ENCODE results near the gene MAMLD1.

Gene MAMLD1

GRCh38 chrX:150408007-150408406 lies 44.9 kb downstream of the MAMLD1 start:
- no peak for DNase-seq

DNA sequence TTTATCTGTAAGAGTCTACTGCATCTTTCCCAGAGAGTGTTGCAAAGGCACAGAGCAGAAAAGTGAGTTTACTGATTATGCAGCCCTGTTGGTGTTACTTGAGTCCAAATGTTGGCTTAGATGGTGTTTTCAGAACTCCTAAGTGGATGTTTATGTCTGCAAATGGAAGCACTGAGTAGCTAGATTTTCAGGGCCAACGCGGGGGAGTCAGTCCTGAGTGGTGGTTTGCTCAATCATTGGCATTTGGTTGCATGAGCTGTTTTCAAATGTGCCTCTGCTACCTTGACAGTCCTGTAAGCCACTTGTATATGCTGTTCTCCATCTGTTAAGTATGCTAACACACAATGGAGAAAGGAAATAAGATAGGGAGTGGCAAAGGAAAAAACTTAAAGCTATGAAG lies 45.4 kb downstream of the MAMLD1 start:
- no peak for DNase-seq

GRCh38 chrX:150409486-150409885 lies 46.4 kb downstream of the MAMLD1 start:
- DNase-seq = no peak

GRCh38 chrX:150409964-150410363 lies 46.8 kb downstream of the MAMLD1 start:
- no peak for DNase-seq

DNA sequence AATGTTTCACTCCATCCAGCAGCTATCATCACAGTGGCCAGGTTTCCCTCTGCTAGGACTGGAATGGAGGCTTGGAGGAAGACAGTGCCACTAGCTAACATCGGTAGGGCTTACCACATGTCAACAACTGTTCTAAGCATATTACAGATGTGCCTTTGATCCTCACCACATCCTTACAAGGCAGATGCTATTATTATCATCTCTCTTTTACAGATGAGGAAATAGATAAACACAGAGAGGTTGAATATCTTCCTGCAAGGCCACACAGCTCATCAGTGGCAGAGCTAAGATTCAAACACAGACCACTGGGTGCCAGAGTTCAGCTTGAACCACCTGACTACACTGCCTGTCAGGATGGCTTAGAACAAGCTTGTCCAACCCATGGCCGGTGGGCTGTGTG lies 47.4 kb downstream of the MAMLD1 start:
- DNase-seq = no peak

DNA sequence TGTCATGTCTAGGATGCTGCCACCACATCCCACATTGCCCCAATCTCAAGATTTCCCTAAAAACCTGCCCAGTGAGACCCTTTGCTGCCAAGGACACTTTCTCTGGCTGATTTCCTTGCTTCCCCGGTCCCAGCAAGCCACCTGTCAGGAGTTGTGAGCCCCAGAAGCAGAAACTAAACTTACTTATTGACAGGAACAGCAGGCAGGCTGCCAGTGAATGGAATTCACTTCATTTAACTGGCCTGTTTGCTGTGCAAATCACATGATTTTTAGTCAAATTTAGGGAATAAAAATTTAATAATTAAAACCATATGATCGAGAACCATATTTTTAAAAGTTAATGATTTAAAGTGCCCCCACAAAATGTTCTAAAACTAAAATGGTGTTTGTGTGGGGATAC lies 48.5 kb downstream of the MAMLD1 start:
- DNase-seq = no peak

- DNase-seq = no peak
Observed at GRCh38 chrX:150414228-150414627, 51.1 kb downstream of the MAMLD1 start.

- no peak for DNase-seq
Observed at GRCh38 chrX:150416469-150416868, 53.4 kb downstream of the MAMLD1 start.

- no peak for DNase-seq
Observed at GRCh38 chrX:150421816-150422215, 58.7 kb downstream of the MAMLD1 start.

DNA sequence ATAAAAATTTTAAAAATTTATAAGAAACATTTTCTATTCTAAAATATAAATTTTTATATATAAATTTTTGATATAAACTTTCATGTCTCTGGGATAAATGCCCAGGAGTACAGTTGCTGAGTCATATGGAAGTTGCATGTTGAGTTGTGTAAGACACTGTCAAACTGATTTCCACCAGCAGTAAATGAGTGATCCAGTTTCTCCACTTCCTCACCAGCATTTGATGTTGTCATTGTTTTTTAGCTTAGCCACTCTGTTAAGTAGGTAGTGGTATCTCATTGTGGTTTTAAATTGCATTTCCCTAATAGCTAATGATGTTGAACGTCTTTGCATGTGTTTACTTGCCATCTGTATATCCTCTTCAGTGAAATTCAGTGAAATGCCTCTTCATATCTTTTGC lies 66.5 kb downstream of the MAMLD1 start:
- DNase-seq = no peak

- DNase-seq = no peak
Observed at GRCh38 chrX:150436195-150436594, 73.1 kb downstream of the MAMLD1 start.

- DNase-seq = no peak
Observed at GRCh38 chrX:150438165-150438564, 75.0 kb downstream of the MAMLD1 start.

DNA sequence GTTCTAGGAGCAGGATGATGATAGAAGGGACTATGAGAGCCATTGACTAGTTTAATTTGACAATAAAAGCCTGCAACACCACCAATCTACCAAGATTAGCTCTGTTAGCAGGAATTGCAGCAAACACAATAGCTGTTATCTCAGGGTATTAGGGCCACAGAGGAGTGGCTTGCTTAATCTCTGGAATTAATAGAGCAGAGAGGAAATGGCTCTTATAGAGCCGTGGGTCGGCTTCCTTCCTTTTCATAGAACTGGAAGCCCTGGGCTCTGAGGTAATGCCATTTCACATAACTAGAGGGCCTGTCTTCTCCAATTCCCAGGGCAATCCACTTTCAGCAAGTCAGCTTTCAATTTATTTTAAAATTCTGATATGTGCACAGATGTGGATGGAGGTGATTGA lies 83.0 kb downstream of the MAMLD1 start:
- no peak for DNase-seq

DNA sequence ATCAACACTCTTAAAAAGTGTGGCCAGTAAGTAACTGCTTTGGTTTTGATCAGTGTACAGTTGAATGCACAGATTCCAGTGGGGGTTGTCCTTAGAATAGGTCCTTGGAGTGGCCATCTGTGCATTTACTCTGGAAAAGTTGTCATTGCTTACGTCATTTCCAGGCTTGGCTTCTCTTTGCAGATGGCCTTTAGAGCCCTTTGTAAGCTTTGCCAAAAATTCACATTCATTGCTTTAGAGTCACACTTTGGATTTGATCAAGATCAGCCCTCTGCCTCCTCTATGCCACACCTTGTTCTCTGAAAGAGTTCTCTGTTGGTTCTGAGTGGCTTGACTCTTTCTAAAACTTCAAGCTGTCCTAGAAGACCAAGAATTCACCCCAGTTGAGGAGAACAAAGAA lies 83.9 kb downstream of the MAMLD1 start:
- no peak for DNase-seq

- DNase-seq = no peak
Observed at GRCh38 chrX:150449313-150449712, 86.2 kb downstream of the MAMLD1 start.

DNA sequence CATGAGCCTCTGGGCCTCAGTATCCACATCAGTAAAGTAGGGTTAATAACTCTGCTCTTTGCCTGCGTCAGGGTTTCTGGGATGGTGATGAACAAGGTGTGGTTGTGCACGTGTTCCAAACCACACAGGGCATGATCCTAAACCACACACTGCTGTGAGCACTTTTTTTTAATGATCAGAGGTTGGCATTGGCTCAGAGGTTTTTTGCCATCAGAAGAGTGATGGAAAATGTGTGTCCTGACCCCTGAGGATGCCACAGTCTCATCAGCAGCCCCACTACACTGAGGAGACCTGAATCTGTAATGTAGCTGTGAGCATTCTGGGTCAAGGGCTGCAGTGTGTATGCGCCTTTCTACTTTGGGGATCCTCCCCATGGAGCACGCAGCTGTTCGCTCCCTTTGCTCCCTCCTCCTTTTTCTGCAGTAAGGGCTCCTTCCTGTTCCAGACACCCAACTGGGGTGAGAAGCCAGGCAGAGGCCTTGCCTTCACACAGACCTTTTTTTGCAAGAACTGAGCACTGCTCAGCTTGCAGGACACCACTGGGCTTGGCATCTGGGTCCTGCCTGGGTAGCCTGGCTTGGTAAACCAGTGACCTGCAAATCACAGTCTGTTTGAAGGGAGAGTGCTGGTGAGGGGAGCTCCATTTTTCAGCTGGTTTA lies 87.5 kb downstream of the MAMLD1 start:
- peak; percentile 37 for DNase-seq

GRCh38 chrX:150451953-150452352 lies 88.8 kb downstream of the MAMLD1 start:
- DNase-seq = no peak

- DNase-seq = no peak
Observed at GRCh38 chrX:150454083-150454482, 91.0 kb downstream of the MAMLD1 start.

DNA sequence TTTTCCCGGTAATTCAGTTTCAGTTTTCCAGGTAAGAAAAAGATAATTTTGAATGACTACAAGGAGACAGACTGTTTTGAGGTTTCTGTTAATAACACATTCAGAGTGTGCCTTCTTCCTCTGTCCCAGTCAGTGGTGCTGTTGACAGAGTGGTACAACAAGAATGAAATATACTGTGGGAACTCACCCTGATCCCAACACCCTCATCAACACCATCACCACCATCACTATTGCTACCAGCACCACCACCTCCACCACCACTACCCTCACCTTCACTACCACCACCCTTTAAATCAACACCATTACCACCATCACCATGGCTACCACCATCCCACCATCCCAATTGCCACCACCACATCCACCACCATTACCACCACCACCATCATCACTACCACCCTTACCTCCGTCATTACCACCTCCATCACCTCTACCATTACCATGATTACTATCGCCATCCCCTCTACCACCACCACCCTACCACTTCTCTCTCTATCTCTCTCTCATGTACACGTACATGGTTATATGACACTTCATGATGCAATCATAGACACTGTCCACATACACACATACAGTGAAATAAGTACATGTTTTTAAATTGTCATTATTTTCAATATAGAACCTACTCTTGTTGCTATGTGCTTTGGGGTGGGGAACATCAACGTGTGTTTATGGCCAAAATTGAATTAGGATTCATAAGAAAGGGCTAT lies 91.5 kb downstream of the MAMLD1 start:
- no peak for DNase-seq

DNA sequence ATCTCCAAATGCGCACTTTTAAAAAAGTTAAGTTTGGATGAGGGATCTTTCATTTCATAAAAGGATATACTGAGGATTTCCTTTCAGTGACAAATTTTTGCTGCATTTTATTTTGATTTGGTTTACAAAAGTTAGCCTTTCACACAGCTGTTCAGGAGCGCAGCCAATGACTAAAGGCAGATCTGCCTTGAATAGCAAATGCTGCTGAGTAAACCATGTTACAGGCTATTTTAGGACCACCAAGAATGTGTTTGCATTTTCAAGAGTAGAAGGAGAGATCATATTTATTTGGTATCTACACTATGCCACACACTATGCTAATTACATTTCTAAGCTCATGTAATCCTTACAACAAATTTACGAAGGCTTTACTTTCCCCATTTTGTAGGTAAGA lies 92.1 kb downstream of the MAMLD1 start:
- DNase-seq = no peak

GRCh38 chrX:150456466-150456865 lies 93.3 kb downstream of the MAMLD1 start:
- DNase-seq = no peak

- DNase-seq = no peak
Observed at GRCh38 chrX:150456941-150457340, 93.8 kb downstream of the MAMLD1 start.

DNA sequence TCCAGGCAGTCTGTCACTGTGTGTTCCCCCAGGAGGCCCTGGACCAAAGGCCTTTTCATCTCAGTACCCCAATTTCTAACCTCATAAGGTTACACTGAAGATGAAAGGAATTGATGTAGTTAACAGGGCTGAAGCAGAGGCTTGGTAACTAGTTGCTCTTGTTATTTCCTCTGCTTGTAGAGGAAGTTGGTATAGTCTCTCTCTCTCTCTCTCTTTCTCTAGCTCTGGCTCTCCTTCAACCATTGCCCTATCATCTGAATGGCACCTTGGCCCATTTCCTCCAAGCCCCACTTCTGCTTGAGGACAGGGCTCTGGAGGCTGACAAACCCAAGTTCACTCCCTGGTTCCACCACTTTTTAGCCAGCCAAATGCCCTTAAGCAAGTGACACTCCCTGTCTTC lies 96.1 kb downstream of the MAMLD1 start:
- DNase-seq = no peak

DNA sequence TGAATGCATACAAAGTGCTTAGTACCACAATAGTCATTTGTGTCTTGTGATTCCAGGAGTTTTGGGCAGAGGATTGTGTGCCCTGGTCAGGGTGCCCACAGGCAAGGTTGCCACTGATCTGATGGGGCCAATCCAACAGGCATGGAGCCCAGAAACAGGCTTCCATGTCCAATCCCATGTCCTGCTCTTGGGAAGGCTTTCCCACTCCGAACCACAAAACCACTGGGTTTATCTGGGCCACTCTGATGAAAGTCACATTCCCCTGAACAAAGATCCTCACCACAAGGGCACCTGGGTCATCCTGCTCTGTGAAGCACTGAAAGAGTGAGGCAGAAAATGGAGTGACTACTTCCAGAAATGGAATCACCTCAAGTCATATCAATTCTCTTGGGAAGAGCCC lies 96.9 kb downstream of the MAMLD1 start:
- DNase-seq = no peak

DNA sequence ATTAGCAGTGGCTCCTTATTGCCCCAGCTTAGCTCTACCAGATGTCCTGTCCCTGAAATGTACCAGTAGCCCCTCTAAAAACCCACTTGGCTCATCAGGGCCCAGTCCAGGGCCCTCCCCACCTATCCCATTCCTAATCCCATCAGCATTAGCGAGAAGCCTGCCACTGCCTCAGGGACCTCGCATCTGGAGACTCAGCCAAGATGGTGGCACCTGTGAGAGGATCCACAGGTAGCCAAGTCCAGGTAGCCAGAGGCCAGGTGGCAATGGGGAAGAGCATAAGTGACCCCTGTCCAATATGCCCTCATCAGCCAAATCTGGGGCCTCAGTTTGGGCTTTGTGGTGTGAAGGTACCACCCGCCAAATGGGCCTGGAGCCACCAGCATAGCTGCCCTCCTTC lies 97.7 kb downstream of the MAMLD1 start:
- DNase-seq = no peak

Data from RPMI8226 (cell line).